Uterus (tissue), 2 donors: Measurements from ENCODE around the gene IKZF3.

Experiments used
- POLR2A ChIP-seq, 2 donors: fragments of 450-650 bp; IDR thresholded peaks; one replicate each; pipeline ENCODE4 v1.6.1; 2016; ENCODE audit warnings: antibody characterized with exemption in 2 of 2, mild to moderate bottlenecking in 1 of 2, moderate library complexity in 1 of 2
- TF ChIP-seq, protein P1 (sequence below), 4 experiments: fragments of 200-600 bp in 2 of 4; fragments of 450-650 bp in 2 of 4; sonication (generic) in 2 of 4; IDR thresholded peaks; one replicate each; pipeline ENCODE4 v1.5.1; 2016 to 2019; ENCODE audit warnings: antibody characterized with exemption in 4 of 4, mild to moderate bottlenecking in 2 of 4, moderate library complexity in 1 of 4

DNA sequence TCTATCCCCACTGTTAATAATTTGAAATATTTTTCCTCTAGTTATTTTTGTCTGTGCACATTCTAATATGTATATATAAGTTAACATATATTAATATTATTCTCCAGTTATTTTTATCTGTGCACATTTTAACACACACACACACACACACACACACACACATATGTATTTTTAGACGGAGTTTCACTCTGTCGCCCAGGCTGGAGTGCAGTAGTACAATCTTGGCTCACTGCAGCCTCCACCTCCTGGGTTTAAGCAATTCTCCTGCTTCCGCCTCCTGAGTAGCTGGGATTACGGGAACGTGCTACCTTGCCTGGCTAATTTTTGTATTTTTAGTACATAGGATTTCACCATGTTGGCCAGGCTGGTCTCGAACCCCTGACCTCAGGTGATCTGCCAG lies 146.5 kb downstream of the IKZF3 start:
- TF ChIP-seq POLR2A (IDR thresholded peaks at IDR 0.05): no peak
- TF ChIP-seq, protein P1, sequence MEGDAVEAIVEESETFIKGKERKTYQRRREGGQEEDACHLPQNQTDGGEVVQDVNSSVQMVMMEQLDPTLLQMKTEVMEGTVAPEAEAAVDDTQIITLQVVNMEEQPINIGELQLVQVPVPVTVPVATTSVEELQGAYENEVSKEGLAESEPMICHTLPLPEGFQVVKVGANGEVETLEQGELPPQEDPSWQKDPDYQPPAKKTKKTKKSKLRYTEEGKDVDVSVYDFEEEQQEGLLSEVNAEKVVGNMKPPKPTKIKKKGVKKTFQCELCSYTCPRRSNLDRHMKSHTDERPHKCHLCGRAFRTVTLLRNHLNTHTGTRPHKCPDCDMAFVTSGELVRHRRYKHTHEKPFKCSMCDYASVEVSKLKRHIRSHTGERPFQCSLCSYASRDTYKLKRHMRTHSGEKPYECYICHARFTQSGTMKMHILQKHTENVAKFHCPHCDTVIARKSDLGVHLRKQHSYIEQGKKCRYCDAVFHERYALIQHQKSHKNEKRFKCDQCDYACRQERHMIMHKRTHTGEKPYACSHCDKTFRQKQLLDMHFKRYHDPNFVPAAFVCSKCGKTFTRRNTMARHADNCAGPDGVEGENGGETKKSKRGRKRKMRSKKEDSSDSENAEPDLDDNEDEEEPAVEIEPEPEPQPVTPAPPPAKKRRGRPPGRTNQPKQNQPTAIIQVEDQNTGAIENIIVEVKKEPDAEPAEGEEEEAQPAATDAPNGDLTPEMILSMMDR (IDR thresholded peaks at IDR 0.05): no peak
